ENCODE measurements around the gene XRCC1.
"Not testable (repeated sequence)": the region's sequence is repeated elsewhere in the genome, so short reads cannot be mapped to it uniquely, and the experiment has no call there.

Gene XRCC1, protein sequence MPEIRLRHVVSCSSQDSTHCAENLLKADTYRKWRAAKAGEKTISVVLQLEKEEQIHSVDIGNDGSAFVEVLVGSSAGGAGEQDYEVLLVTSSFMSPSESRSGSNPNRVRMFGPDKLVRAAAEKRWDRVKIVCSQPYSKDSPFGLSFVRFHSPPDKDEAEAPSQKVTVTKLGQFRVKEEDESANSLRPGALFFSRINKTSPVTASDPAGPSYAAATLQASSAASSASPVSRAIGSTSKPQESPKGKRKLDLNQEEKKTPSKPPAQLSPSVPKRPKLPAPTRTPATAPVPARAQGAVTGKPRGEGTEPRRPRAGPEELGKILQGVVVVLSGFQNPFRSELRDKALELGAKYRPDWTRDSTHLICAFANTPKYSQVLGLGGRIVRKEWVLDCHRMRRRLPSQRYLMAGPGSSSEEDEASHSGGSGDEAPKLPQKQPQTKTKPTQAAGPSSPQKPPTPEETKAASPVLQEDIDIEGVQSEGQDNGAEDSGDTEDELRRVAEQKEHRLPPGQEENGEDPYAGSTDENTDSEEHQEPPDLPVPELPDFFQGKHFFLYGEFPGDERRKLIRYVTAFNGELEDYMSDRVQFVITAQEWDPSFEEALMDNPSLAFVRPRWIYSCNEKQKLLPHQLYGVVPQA

DNA sequence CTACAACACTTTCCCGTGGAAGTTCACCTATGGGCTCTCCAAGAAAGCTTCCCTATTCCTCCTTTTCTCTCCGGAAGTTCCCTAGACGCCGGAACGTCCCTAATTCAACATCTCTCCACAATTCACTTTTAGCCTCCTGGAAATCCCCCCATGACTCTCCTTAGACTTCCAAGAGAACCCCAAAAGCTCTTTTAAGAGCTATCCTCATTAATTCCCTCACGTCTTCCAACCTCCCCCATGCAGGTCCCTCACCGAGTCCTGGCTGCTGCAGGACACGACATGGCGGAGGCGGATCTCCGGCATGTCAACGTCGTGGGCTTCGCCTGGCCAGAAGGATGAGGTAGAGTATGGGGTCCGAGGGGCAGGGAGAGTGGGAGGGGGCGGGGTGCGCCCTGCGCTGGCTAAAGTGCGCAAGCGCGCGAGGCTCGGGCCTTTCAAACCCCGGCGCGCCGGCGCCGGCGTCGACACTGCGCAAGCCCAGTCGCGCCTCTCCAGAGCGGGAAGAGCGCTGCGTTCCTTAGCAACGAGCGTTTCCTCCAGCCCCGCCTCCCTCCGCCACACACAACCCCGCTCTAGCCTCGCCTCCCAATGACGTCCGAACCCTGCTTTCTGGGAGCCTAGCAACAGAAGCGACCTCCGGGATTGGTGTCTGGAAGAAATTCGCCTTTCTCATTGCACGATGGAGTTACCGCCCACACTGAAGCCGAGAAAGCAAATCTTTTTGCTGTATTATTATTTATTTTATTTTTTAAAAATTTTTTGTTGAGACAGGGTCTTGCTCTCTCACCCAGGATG lies at the start of gene XRCC1, which contains the start of gene PINLYP:
XRCC1 (minus strand) TSS at position 372 of the 795 bp plus-strand sequence; CDS start at position 303, 69 bp downstream.
PINLYP (plus strand) TSS at position 646 of the 795 bp plus-strand sequence. CDS start 1,391 bp downstream, outside the sequence.
- DNase-seq, result peak; percentile 95 to 97

DNA sequence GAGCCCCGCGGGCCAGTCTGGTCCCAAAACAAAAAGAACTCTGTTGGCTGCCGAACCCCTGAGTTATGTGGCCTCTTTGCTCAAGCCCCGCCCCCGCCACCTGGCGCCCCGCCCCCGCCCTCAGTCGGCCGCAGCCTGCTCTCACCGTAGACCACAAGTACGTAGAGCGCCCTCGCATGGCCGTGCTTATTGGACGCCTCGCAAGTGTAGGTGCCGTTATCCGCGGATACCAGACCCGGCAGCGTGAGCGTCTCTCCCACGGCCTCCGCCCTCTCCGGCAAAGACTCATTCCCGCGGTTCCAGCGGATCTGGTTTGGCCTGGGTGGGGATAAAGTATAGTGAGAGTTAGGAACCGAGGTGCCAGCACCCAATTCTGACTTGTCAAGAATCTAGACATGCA lies 49.6 kb upstream of the XRCC1 start:
- peak; percentile 92 to 93 for DNase-seq

DNA sequence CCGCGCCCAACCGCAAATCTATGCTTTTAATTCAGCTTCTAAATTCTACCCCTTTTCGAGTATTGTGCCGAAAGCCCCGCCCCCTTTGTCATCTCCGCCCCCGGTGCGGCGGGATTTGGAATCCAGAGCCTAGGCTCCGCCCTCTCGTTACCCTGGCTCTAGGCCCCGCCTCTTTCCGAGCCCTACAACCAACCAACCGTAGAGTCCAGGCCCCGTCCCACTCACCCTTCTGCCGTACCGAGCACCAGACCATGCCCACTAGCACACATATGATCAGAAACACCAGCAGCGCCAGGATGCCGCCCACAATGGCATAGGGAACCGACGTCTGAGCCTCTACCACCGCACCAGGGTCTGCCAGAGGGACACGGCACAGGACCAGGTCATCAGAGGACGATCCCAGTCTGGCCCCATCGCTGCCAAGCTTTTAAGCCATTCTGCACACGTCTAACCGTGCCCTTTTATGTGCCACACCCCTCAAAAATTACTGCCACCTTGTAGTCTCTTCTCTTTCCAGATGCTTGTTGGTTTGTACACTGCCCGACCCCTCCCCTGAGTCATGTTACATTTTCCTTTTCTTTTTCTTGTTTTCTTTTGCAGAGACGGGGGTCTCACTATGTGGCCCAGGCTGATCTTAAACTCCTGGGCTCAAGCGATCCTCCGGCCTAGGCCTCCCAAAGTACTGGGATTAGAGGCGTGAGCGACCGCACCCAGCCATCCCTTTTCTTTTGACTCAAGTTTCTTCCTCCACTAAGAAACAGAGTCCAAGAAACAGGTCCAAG lies 48.8 kb upstream of the XRCC1 start:
- DNase-seq, result peak in 1 of 2 experiments; percentile 45

DNA sequence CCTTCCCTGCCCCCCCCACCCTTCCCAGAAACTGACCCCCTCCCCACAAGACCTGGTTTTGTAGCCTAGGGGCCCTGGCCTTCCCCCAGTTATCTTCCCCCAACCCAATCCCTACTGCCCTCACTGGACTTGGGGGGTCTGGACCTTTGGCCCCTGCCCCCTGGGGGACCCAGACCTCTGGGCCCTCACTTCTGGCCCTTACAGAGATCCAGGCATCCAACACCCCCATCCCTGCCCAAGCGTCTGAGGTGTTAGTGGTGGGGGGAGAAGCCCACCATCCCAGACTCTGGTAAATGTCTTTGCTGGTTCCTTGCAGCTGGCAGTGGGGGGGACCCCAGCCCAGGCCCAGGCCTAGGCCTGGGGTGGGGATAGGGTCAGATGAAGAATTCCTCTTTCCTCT lies 47.6 kb upstream of the XRCC1 start:
- DNase-seq, result no peak

DNA sequence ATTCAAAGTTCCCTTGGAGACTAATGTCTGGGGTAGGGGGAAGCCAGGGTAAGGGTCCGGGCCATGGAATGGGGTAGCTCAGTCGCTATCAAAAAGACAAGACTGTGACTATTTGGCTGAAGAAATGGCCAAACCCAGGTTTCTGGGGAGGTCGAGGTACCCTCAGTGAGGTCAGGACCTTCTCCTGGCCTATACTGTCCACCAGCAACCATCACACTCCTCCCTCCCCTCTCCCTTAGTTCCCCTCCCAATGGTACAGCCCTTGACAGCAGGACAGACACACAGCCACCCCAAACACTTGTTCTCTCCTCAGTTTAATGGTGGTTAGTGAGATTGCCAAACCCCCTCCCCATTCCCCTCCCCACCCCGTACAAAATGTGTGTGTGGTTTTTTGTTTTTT lies 46.7 kb upstream of the XRCC1 start:
- no peak for DNase-seq

- DNase-seq, result no peak
Measured at GRCh38 chr19:43620061-43621001, 45.0 kb upstream of the XRCC1 start.

DNA sequence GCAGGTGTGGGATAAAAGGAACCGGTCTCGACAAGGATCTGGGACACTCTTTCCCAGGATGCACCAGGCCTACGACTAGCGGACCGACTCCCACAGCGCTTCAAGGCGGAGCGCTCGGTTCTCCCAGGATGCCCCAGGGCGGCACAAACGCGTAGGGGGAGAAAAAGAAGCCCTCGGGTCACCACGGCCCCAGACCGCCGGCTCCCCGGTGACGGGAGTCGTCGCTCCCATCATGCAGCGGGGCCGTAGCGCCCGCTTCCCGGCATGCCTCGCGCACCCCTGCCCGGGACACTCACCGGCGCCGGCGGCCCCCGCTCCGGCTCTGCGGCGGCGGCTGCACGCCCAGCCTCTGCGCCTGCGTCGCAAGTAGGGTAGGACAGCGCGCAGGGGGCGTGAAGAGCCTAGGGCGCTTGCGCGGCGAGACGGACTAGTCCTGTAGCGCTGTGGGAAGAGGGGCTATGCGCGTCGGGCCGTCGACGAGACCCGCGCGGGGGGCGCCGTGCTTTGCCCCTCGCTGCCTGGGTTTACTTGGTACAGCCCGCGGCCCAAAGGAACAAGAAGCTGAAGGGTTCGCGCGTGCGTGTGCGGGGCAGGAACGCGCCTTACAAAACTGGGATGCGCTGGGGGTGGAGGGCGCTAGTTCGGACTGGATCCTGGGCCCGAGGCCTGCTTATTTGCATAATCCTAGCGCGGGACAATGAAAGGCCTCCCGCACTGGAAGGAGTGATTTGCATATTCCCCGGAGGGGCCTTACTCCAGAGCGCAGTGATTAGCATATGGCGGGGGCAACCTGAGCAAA lies 44.1 kb upstream of the XRCC1 start, which contains the start of gene ZNF428:
ZNF428 (minus strand) TSS at position 368 of the 799 bp plus-strand sequence. CDS start 5,325 bp downstream, outside the sequence.
- peak; percentile 90 to 92 for DNase-seq

- DNase-seq, result no peak
Measured at GRCh38 chr19:43618921-43619261, 43.6 kb upstream of the XRCC1 start.

- no peak for DNase-seq
Measured at GRCh38 chr19:43616954-43617353, 41.6 kb upstream of the XRCC1 start.

- no peak for DNase-seq
Measured at GRCh38 chr19:43616306-43616705, 41.0 kb upstream of the XRCC1 start.

- no peak for DNase-seq
Measured at GRCh38 chr19:43612374-43612773, 37.0 kb upstream of the XRCC1 start.

GRCh38 chr19:43611788-43612187 lies 36.5 kb upstream of the XRCC1 start, which contains the start of gene SRRM5:
TSS of gene SRRM5 (plus strand) at chr19:43612088. CDS start at chr19:43612122, 34 bp downstream.
- DNase-seq, result no peak

GRCh38 chr19:43610493-43610892 lies 35.2 kb upstream of the XRCC1 start:
- no peak for DNase-seq

- no peak for DNase-seq
Measured at GRCh38 chr19:43609872-43610271, 34.5 kb upstream of the XRCC1 start.

- DNase-seq, result no peak
Measured at GRCh38 chr19:43607238-43608205, 32.2 kb upstream of the XRCC1 start.

- no peak for DNase-seq
Measured at GRCh38 chr19:43606569-43607229, 31.4 kb upstream of the XRCC1 start.

GRCh38 chr19:43605875-43606568 lies 30.7 kb upstream of the XRCC1 start:
- no peak for DNase-seq

GRCh38 chr19:43600326-43600725 lies 25.0 kb upstream of the XRCC1 start:
- not testable (repeated sequence) for DNase-seq
